SK-N-SH (cell line): ENCODE measurements around the gene SMYD1.

ENCODE experiments used
- ELF1 ChIP-seq: IDR thresholded peaks from 2 replicates; pipeline ENCODE4 v1.4.0; 2012
- EP300 ChIP-seq, 2 experiments: IDR thresholded peaks; 2 replicates each; pipeline versions ENCODE4 v1.4.0 to v1.6.1; 2012; ENCODE audit warnings: borderline replicate concordance in 1 of 2, low read depth in 1 of 2, low read length in 1 of 2
- EZH2phosphoT487 ChIP-seq: fragments of 200-600 bp; sonication (generic); IDR thresholded peaks from 2 replicates; pipeline ENCODE4 v1.6.1; 2017; ENCODE audit warnings: low read depth, mixed run types, mild to moderate bottlenecking, antibody characterized with exemption, moderate library complexity, borderline replicate concordance
- POLR2AphosphoS5 ChIP-seq: IDR thresholded peaks from 2 replicates; pipeline ENCODE4 v1.6.1; 2012; ENCODE audit warnings: low read depth, low read length
- RCOR1 ChIP-seq: fragments of 150-350 bp; IDR thresholded peaks from 2 replicates; pipeline ENCODE4 v1.6.1; 2017; ENCODE audit warnings: antibody characterized with exemption, low read length
- REST ChIP-seq: IDR thresholded peaks from 2 replicates; pipeline ENCODE4 v1.6.1; 2012; ENCODE audit warnings: mild to moderate bottlenecking, low read depth, low read length, moderate library complexity
- USF1 ChIP-seq: IDR thresholded peaks from 2 replicates; pipeline ENCODE4 v1.4.0; 2012; ENCODE audit warnings: low read depth, borderline replicate concordance
- TF ChIP-seq, protein P1 (sequence below): fragments of 200-600 bp; sonication (generic); IDR thresholded peaks from 2 replicates; pipeline ENCODE4 v1.6.1; 2017; ENCODE audit warnings: antibody characterized with exemption, mild to moderate bottlenecking, moderate library complexity

GRCh38 chr2:88113069-88113468, 45.4 kb downstream of the SMYD1 start:
- TF ChIP-seq, protein P1, sequence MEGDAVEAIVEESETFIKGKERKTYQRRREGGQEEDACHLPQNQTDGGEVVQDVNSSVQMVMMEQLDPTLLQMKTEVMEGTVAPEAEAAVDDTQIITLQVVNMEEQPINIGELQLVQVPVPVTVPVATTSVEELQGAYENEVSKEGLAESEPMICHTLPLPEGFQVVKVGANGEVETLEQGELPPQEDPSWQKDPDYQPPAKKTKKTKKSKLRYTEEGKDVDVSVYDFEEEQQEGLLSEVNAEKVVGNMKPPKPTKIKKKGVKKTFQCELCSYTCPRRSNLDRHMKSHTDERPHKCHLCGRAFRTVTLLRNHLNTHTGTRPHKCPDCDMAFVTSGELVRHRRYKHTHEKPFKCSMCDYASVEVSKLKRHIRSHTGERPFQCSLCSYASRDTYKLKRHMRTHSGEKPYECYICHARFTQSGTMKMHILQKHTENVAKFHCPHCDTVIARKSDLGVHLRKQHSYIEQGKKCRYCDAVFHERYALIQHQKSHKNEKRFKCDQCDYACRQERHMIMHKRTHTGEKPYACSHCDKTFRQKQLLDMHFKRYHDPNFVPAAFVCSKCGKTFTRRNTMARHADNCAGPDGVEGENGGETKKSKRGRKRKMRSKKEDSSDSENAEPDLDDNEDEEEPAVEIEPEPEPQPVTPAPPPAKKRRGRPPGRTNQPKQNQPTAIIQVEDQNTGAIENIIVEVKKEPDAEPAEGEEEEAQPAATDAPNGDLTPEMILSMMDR: no peak
- TF ChIP-seq REST (no peak), EP300 (IDR thresholded peaks at IDR 0.05; ENCODE audit: borderline replicate concordance in 1 of 2, low read depth in 1 of 2, low read length in 1 of 2) (no peak), USF1 (no peak), ELF1 (no peak), RCOR1 (no peak), POLR2AphosphoS5 (no peak), EZH2phosphoT487 (no peak)
